GM10266 (cell line): ENCODE data around the gene PHF13.
"Not testable (repeated sequence)": the region's sequence is repeated elsewhere in the genome, so short reads cannot be mapped to it uniquely, and the experiment has no call there.

Source experiments
- DNase-seq: peaks from one replicate; pipeline ENCODE4 v3.0.0; 2012; ENCODE audit errors: extremely low spot score
- TF ChIP-seq, protein P1 (sequence below): IDR thresholded peaks from 2 replicates; pipeline ENCODE4 v1.5.1; 2012; ENCODE audit warnings: mild to moderate bottlenecking, low read depth; ENCODE audit not compliant: control insufficient read depth, insufficient read depth; ENCODE audit errors: missing control alignments

The PHF13 gene

GRCh38 chr1:6599141-6599975, 14.2 kb upstream of the PHF13 start:
- TF ChIP-seq, protein P1, sequence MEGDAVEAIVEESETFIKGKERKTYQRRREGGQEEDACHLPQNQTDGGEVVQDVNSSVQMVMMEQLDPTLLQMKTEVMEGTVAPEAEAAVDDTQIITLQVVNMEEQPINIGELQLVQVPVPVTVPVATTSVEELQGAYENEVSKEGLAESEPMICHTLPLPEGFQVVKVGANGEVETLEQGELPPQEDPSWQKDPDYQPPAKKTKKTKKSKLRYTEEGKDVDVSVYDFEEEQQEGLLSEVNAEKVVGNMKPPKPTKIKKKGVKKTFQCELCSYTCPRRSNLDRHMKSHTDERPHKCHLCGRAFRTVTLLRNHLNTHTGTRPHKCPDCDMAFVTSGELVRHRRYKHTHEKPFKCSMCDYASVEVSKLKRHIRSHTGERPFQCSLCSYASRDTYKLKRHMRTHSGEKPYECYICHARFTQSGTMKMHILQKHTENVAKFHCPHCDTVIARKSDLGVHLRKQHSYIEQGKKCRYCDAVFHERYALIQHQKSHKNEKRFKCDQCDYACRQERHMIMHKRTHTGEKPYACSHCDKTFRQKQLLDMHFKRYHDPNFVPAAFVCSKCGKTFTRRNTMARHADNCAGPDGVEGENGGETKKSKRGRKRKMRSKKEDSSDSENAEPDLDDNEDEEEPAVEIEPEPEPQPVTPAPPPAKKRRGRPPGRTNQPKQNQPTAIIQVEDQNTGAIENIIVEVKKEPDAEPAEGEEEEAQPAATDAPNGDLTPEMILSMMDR: no peak
- no peak for DNase-seq

- not testable (repeated sequence) for DNase-seq
These were observed 13.5 kb upstream of the PHF13 start for GRCh38 chr1:6599991-6600390.

DNA sequence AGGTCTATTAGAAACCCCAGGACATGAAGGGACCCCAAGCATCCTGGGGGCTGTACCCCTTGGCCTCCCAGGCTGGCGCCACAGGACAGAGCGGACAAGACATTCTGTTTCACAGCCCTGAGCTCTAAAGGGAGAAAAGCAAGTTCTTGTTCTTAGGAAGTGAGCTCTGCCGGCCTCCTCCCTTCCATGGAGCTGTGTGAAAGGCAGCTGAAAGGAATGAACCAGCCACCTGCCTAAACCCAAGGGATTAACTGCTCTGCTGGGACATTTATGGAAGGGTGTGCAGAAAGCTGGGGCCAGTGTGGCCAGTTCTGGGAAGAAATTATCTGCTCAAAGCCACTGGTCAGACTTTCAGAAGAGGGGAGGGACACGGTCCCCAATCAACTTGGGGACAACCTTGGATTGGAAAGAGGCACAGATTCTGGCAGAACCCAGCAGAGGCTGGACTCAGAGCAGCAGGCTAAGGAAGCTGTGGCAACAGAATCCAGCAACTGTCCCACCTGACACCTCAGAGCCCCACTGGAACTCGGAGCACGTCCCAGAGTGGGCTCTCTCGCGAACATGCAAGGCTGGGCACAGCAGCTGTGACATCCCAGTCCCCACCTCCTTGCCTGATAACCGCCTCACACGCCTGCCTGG, 13.0 kb upstream of the PHF13 start:
- DNase-seq: no peak

DNA sequence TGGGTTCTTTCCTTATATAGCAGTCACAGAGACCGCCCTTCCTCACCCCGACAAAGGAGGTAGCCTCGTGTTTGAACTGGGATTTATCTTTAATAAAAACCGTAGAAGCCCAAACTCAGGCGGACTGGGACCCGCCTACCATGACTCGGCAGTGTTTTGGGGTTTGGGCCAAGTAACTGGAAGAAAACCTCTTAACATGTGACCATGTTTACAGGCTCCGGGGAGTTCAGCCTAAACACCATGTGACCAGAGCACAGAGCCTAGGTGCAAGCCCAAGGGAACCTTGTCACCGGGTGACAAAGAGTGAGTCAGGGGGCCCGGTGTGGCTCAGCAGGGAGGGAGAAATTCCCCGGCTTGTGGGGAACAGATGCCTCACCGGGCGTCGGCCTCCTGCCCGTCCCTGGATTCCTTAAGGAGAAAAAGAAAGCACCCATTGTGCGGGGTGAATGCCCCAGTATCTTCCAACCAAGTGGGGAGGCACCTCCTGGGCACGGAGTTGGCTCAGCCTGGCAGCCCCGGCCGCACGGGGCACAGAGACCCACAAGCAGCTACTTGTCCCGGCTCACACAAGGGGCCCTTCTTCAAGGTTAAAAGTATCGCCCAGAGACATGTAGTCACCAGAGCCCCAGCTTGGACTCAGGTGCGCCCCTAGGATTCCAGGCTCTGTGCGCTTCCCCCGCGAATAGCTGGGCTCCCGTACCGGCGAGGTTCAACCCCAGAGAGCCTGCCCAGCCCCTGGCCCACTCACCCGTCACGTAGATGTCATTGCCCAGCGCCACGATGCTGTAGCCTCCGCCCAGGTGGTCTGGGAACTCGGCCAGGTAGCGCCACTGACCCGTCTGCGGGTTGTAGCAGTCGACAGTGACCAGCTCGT, 12.2 kb upstream of the PHF13 start:
- peak; percentile 81 for DNase-seq

More for the DNA sequence above, 13.0 kb upstream of the PHF13 start:
- TF ChIP-seq, protein P1: no peak

DNA sequence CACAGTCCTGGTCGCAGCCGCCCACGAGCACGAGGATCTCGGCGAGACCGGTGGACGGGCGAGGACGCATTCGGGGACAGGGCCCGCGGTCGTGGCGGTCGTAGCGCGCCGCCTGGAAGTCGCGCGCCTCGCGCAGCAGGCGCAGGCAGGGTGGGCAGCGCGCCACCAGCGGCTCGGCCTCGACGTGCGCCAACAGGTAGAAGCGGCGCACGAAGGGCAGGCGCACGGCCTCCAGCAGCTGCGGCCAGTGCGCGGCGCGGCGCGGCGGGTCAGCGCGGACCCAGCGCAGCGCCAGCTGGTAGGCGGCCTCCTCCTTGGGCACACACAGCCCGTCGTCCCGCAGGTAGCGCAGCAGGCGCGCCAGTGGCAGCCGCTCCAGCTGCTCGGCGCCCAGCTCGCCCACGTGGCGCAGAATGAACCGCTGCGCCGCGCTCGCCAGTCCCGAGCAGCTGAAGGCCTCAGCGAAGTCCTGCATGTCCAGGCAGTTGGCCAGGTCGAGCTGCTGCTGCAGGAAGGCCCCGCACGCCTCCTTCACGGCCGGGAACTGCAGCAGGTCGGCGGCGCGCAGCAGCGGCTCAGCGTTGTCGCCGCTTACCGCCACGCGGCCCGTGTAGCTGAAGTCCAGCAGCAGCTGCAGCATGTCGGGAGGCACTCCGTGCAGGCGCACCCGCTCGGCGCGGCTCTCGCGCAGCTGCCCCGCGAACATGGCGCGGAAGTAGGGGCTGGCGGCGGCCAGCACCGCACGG, 11.4 kb upstream of the PHF13 start:
- DNase-seq: peak; percentile 81
- TF ChIP-seq, protein P1: no peak

More for the DNA sequence above, 12.2 kb upstream of the PHF13 start:
- TF ChIP-seq, protein P1: no peak

DNA sequence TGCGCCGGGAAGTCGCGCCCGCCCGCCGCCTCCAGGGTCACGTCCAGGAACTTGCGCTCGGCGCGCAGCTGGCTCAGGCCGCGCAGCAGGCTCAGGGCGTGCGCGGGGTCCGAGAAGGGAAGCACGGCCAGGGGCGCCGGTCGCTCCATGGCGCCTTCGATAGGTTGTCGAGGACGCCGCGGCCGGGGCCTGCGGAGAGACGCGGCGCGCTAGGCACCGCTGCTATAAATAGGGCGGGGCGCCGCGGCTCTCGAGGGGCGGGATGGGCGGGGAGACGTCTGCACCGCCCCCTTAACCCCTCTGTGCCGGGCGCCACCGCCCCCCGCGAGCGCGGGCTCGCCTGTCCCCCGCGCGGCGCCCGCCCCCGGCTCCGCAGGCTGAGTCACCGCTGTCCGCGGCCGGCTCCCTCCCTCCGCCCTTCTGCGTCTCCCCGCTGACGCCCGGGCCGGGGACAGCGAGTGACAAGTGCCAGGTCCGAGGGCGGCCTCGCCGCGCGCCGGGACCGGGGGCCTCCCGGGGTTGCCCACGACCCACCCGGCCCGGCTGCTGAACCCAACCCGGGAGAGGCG, 10.8 kb upstream of the PHF13 start, which contains the start of gene KLHL21:
Gene KLHL21, minus strand, starts transcription at position 201 of the 569 bp plus-strand sequence. Its CDS starts 52 bp downstream, at position 149.
- peak; percentile 96 for DNase-seq
- TF ChIP-seq, protein P1: no peak
